ENCODE measurements around the gene MAPKAPK3.

Gene MAPKAPK3

GRCh38 chr3:50689558-50689957, 72.6 kb downstream of the MAPKAPK3 start:
- TF ChIP-seq, protein P1, sequence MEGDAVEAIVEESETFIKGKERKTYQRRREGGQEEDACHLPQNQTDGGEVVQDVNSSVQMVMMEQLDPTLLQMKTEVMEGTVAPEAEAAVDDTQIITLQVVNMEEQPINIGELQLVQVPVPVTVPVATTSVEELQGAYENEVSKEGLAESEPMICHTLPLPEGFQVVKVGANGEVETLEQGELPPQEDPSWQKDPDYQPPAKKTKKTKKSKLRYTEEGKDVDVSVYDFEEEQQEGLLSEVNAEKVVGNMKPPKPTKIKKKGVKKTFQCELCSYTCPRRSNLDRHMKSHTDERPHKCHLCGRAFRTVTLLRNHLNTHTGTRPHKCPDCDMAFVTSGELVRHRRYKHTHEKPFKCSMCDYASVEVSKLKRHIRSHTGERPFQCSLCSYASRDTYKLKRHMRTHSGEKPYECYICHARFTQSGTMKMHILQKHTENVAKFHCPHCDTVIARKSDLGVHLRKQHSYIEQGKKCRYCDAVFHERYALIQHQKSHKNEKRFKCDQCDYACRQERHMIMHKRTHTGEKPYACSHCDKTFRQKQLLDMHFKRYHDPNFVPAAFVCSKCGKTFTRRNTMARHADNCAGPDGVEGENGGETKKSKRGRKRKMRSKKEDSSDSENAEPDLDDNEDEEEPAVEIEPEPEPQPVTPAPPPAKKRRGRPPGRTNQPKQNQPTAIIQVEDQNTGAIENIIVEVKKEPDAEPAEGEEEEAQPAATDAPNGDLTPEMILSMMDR (IDR thresholded peaks at IDR 0.05; ENCODE audit: extremely low read depth, missing control alignments) = no peak
- no peak for DNase-seq (ENCODE audit: low spot score)

GRCh38 chr3:50695031-50695430, 78.1 kb downstream of the MAPKAPK3 start:
- no peak for DNase-seq (ENCODE audit: low spot score)
- TF ChIP-seq, protein P1 (IDR thresholded peaks at IDR 0.05; ENCODE audit: extremely low read depth, missing control alignments) = no peak

- TF ChIP-seq, protein P1 (IDR thresholded peaks at IDR 0.05; ENCODE audit: extremely low read depth, missing control alignments) = no peak
- no peak for DNase-seq (ENCODE audit: low spot score)
Measured at GRCh38 chr3:50696276-50696675, 79.3 kb downstream of the MAPKAPK3 start.

- TF ChIP-seq, protein P1 (IDR thresholded peaks at IDR 0.05; ENCODE audit: extremely low read depth, missing control alignments) = no peak
- no peak for DNase-seq (ENCODE audit: low spot score)
Measured at GRCh38 chr3:50698269-50698668, 81.3 kb downstream of the MAPKAPK3 start.
